ENCODE measurements around the gene NF1.
"Not testable (repeated sequence)": the region's sequence is repeated elsewhere in the genome, so short reads cannot be mapped to it uniquely, and the experiment has no call there.

NF1 gene

GRCh38 chr17:31371511-31372097 lies 276.8 kb downstream of the NF1 start:
- Mint-ChIP-seq H3K4me1 (peaks cover 10% of the 10 kb centered on the region), H3K9me3 (no peaks in the 10 kb centered on the region), H3K27me3 (no peaks in the 10 kb centered on the region), H3K27ac (peak overlapping the region in 1 of 2 donors; percentile 67), H3K4me3 (no peak overlapping the region)
- ATAC-seq (no peak), DNase-seq (no peak)

DNA sequence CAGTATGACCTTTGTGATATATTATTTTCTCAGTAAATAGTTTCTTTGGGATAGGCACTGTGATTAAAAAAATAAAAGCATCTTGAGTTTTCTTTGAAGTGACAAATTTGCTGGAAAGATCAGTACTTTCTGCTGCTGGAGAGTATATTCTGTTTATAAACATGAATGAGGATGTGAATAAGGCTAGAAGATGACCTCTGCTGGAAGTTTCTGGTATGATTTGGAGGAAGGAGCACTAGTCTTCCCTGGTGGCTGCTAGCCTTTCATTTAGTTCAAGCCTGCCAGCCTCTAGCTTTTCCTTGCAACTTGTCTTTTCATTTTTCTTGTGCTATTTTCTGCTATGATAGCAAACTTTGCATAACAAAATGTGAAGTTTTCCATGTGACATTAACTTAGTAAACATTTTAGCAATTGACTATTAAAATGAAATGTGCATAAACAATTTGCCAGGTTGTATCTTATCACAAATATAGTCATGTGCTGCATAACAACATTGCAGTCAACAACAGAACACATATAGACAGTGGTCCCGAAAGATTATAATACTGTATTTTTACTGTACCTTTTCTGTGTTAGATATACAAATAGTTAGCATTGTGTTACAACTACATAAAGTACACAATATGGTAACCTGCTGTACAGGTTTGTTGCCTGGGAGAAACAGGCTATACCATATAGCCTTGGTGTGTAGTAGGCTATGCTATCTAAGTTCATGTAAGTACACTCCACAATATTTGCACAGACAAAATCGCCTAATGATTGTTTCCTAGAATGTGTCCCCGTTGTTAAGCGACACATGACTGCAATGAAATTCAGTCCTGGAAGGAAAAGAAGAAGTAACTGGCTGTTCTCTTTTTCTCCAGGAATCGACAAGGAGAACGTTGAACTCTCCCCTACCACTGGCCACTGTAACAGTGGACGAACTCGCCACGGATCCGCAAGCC lies 278.6 kb downstream of the NF1 start:
- DNase-seq (no peak), ATAC-seq (peak; percentile 74)
- H3K27me3 Mint-ChIP-seq: no peaks in the 10 kb centered on the region
- no peaks in the 10 kb centered on the region for H3K9me3 Mint-ChIP-seq
- H3K4me1 Mint-ChIP-seq: peaks cover 10% of the 10 kb centered on the region
- H3K27ac Mint-ChIP-seq: peak overlapping the region in 1 of 2 donors; percentile 56
- no peak overlapping the region for H3K4me3 Mint-ChIP-seq

DNA sequence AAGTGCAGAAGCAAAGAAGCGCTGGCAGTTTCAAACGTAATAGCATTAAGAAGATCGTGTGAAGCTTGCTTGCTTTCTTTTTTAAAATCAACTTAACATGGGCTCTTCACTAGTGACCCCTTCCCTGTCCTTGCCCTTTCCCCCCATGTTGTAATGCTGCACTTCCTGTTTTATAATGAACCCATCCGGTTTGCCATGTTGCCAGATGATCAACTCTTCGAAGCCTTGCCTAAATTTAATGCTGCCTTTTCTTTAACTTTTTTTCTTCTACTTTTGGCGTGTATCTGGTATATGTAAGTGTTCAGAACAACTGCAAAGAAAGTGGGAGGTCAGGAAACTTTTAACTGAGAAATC lies 279.3 kb downstream of the NF1 start:
- ATAC-seq: no peak
- no peaks in the 10 kb centered on the region for H3K27me3 Mint-ChIP-seq
- peak overlapping the region in 1 of 2 donors; percentile 56 for H3K27ac Mint-ChIP-seq
- H3K4me1 Mint-ChIP-seq: peaks cover 10% of the 10 kb centered on the region
- no peak overlapping the region for H3K4me3 Mint-ChIP-seq
- no peak for DNase-seq
- H3K9me3 Mint-ChIP-seq: no peaks in the 10 kb centered on the region

DNA sequence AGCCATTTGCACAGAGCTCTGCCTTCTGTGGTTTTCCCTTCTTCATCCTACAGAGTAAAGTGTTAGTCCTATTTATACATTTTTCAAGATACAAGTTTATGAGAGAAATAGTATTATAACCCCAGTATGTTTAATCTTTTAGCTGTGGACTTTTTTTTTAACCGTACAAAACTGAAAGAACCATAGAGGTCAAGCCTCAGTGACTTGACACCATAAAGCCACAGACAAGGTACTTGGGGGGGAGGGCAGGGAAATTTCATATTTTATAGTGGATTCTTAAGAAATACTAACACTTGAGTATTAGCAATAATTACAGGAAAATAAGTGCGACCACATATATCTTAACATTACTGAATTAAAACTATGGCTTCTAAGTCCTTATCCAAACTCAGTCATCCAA lies 279.7 kb downstream of the NF1 start:
- no peak overlapping the region for H3K27ac Mint-ChIP-seq
- no peaks in the 10 kb centered on the region for H3K27me3 Mint-ChIP-seq
- no peaks in the 10 kb centered on the region for H3K9me3 Mint-ChIP-seq
- H3K4me3 Mint-ChIP-seq: no peak overlapping the region
- DNase-seq (no peak), ATAC-seq (no peak)
- H3K4me1 Mint-ChIP-seq: peaks cover 10% of the 10 kb centered on the region

DNA sequence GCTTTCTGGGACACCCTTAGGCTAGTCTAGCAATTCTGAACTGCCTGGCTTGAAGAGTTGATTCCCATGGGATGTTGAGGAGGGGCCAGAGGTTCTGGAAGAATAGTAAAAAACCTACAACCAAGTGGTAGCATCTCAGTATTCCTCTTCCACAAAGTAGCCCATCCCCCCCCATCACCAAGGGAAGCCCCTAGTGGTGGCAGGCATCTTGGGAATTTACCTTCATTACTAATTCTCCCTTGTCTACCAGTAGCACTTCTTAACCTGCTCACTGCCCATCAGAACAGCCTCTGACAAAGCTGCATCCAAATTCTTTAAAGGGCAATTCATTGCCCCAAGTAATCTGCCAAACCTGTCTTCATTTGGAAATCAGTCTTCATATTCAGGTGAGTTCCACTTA lies 283.9 kb downstream of the NF1 start:
- no peak overlapping the region for H3K4me3 Mint-ChIP-seq
- DNase-seq (no peak), ATAC-seq (no peak)
- H3K27me3 Mint-ChIP-seq: no peaks in the 10 kb centered on the region
- H3K9me3 Mint-ChIP-seq: no peaks in the 10 kb centered on the region
- no peak overlapping the region for H3K27ac Mint-ChIP-seq
- H3K4me1 Mint-ChIP-seq: no peaks in the 10 kb centered on the region

DNA sequence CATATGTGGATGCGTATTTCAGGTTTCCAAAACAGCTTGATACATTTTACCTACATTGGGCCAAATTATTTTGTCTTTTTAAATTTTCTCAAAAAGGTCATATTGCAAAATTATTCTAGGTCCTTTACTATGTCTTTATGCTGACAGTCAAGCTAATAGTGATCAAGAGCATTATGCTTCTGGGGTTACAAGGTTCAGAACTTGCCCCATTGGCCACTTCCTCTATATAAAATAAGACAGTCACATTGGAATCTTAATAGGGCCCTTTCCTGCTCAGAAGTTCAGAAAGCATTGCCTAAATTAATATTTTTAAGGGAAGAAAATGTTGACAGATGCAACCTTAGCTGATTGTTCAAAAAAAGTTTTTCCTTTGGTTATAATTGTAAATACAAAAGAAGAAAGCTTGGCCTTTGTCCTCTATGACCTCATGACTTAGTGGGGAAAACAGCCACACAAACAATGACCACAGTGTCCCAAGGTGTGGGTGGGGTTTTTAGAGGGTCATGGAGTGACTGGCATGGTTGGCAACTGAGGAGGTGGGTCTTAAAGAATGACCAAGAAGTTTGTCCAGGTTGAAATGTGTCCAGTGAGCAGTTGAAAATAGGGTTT lies 284.9 kb downstream of the NF1 start:
- ATAC-seq (no peak), DNase-seq (no peak)
- Mint-ChIP-seq H3K27me3 (no peaks in the 10 kb centered on the region), H3K9me3 (no peaks in the 10 kb centered on the region), H3K4me3 (no peak overlapping the region), H3K27ac (no peak overlapping the region), H3K4me1 (no peaks in the 10 kb centered on the region)

DNA sequence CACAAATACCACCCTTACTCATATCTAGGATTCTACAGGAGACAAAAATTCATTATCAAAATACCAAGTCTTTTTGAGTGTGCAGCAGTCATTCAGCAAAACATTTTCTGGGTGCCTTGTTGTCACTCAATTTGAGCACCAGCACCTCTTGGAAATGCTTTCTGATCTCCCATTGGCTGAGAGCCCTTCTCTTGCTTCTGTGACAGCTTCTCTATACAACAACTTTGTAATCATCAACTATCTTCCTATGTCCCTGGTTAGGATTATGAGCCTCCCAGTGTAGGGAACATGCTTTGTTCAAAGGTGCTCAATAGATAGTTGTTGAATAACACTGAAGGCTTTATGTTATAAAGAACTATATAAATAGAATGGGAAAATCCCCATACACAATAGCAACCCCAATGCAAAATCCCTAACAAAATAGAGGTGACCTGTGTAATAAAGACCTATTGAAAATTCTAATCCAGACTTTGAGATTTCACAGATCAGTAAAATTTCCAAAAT lies 286.4 kb downstream of the NF1 start:
- H3K27ac Mint-ChIP-seq: no peak overlapping the region
- DNase-seq: no peak
- no peak overlapping the region for H3K4me3 Mint-ChIP-seq
- no peaks in the 10 kb centered on the region for H3K27me3 Mint-ChIP-seq
- H3K4me1 Mint-ChIP-seq: no peaks in the 10 kb centered on the region
- no peak for ATAC-seq
- H3K9me3 Mint-ChIP-seq: no peaks in the 10 kb centered on the region

DNA sequence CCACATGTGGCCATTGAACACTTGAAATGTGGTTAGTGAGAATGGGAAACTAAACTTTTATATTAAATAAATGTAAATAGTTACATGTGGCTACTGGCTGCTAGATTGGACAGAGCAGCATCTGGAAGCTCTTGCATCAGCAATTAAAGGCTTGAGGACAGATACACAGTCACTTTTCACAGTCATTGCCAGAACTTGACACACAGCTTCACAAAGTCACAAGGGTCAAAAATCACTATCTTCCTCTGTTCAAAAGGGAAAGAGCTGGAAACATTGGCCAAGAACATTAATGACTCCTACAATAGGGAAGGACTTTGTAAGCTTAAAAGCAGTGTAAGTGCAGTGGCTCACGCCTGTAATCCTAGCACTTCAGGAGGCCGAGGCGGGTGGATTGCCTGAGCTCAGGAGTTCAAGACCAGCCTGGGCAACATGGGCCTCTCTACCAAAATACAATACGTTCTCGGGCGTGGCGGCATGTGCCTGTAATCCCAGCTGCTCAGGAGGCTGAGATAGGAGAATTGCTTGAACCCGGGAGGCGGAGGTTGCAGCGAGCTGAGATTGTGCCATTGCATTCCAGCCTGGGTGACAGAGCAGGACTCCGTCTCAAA lies 288.0 kb downstream of the NF1 start:
- H3K27me3 Mint-ChIP-seq, H3K27ac Mint-ChIP-seq, ATAC-seq, H3K4me3 Mint-ChIP-seq, DNase-seq, H3K4me1 Mint-ChIP-seq, H3K9me3 Mint-ChIP-seq: not testable (repeated sequence)

DNA sequence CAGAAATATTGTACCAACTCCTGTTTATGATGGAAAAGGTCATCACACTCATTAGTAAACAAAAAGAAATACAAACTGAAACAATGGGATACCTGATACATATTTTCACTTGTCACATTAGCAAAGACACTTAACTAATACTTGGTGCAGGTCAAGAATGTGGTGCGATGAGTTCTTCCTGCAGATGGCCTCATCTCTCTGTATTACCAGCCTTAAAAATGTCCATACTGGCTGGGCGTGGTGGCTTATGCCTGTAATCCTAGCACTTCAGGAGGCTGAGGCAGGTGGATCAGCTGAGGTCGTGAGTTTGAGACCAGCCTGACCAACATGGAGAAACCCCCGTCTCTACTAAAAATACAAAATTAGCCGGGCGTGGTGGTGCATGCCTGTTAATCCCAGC lies 288.7 kb downstream of the NF1 start:
- H3K4me3 Mint-ChIP-seq, H3K27me3 Mint-ChIP-seq, H3K4me1 Mint-ChIP-seq, DNase-seq, H3K9me3 Mint-ChIP-seq, ATAC-seq: not testable (repeated sequence)
- H3K27ac Mint-ChIP-seq: peak overlapping the region in 1 of 2 donors; percentile 42

GRCh38 chr17:31385428-31386285 lies 290.9 kb downstream of the NF1 start:
- peaks cover 18% of the 10 kb centered on the region for H3K27me3 Mint-ChIP-seq
- H3K27ac Mint-ChIP-seq: no peak overlapping the region
- H3K4me1 Mint-ChIP-seq: peaks cover 7% of the 10 kb centered on the region
- H3K9me3 Mint-ChIP-seq: no peaks in the 10 kb centered on the region
- ATAC-seq: no peak
- no peak overlapping the region for H3K4me3 Mint-ChIP-seq
- no peak for DNase-seq

- Mint-ChIP-seq H3K9me3 (no peaks in the 10 kb centered on the region), H3K27me3 (peaks cover 25% of the 10 kb centered on the region), H3K4me3 (no peak overlapping the region), H3K4me1 (peaks cover 12% of the 10 kb centered on the region), H3K27ac (no peak overlapping the region)
- DNase-seq (no peak), ATAC-seq (no peak)
These were observed 291.8 kb downstream of the NF1 start for GRCh38 chr17:31386542-31387075.

- Mint-ChIP-seq H3K4me1 (peaks cover 17% of the 10 kb centered on the region), H3K4me3 (no peak overlapping the region), H3K9me3 (no peaks in the 10 kb centered on the region), H3K27me3 (peaks cover 29% of the 10 kb centered on the region), H3K27ac (no peak overlapping the region)
- ATAC-seq (no peak), DNase-seq (no peak)
These were observed 292.7 kb downstream of the NF1 start for GRCh38 chr17:31387438-31387837.

DNA sequence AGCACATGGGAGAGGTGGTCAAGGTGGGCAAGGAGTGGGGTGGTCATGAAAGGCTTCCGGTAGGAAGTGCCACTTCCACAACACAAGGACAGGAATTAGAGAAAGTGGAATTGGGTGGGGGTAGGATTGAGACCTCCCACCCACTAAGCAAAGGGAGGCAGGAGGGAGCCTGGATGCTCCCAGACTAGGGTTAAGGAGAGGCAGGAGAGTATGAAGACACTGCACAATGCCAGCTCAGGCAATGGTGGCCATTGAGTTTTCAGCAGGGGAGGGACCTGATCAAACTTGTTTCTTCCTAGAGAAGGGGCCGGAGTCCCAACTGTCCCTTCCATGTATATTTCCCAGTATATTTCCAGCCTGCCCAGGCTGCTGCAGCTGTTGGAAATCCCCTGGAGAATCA lies 293.6 kb downstream of the NF1 start:
- peaks cover 38% of the 10 kb centered on the region for H3K27me3 Mint-ChIP-seq
- H3K4me1 Mint-ChIP-seq: peaks cover 21% of the 10 kb centered on the region
- ATAC-seq (no peak), DNase-seq (no peak)
- H3K9me3 Mint-ChIP-seq: no peaks in the 10 kb centered on the region
- no peak overlapping the region for H3K27ac Mint-ChIP-seq
- no peak overlapping the region for H3K4me3 Mint-ChIP-seq

DNA sequence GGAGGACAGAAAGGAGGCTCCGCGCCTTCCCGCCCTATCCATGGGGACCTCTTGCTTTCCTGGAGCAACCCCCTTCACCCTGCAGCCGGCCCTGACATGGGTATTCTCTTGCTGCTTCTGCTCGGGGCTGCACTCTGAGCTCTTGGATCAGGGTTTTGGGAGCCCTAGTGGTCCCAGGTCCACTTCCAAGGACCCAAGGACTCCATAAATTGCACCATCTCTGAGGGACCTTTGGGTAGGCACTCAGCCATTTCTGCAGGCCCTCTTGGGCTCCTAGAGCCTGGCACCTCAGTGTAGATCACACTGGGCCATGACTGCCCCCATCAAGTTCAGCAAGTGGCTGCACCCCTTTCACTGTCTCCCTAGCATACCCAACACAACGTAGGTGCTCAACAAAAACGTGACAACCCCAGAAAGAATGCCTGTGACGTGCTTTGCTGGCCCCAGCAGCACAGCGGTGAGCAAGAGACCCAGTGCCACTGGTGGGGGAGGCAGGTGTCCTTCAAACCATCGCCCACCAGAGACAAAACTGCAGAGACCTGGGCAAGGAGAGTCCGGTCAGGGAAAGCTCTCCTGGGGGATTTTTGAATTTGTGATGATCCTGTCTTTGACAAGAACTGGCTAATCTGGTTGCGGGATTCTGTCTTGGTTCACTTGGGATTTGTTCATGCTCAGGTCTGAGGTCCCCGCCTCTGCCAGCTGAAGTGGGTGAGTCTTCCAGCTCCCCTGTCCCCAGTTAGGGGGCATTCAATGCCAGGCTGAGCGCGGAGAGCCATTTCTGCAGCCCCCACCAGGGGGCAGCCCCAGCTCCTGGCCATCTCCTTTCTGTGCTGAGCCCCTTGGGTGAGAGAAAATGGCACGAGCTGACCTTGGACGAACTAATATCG lies 294.2 kb downstream of the NF1 start:
- Mint-ChIP-seq H3K9me3 (no peaks in the 10 kb centered on the region), H3K4me1 (peaks cover 21% of the 10 kb centered on the region), H3K27ac (peak overlapping the region in 1 of 2 donors; percentile 9), H3K27me3 (peaks cover 45% of the 10 kb centered on the region), H3K4me3 (no peak overlapping the region)
- peak; percentile 64 for ATAC-seq
- DNase-seq: peak; percentile 54 to 57

Data from stimulated activated naive CD8-positive, alpha-beta T cell treated with anti-CD3 and anti-CD28 coated beads, Interleukin-15, amount 100 ng/mL, for 72 hours (primary cell).